Gastrocnemius medialis (tissue), 4 donors: ENCODE measurements around the gene RNF4.

ENCODE experiments used
- CTCF ChIP-seq, 5 experiments: fragments of 450-650 bp in 3 of 5; fragments of 200-600 bp in 2 of 5; sonication (generic) in 2 of 5; IDR thresholded peaks in 4 of 5; conservative IDR thresholded peaks in 1 of 5; 1 replicate in 4 of 5; 2 replicates in 1 of 5; pipeline ENCODE4 v1.5.1; 2016 to 2019; ENCODE audit warnings: antibody characterized with exemption in 5 of 5, mild to moderate bottlenecking in 3 of 5, moderate library complexity in 3 of 5
- POLR2A ChIP-seq, 2 donors: fragments of 450-650 bp; IDR thresholded peaks; one replicate each; pipeline ENCODE4 v1.6.1; 2017; ENCODE audit warnings: antibody characterized with exemption in 2 of 2, mild to moderate bottlenecking in 2 of 2, moderate library complexity in 2 of 2

- no peak for TF ChIP-seq CTCF (IDR thresholded peaks at IDR 0.05 in 4 of 5, conservative IDR thresholded peaks at IDR 0.05 in 1 of 5)
- no peak for TF ChIP-seq POLR2A (IDR thresholded peaks at IDR 0.05)
Observed at GRCh38 chr4:2419814-2420213, 49.1 kb upstream of the RNF4 start.
